ENCODE data around the gene ITGB8.

DNA sequence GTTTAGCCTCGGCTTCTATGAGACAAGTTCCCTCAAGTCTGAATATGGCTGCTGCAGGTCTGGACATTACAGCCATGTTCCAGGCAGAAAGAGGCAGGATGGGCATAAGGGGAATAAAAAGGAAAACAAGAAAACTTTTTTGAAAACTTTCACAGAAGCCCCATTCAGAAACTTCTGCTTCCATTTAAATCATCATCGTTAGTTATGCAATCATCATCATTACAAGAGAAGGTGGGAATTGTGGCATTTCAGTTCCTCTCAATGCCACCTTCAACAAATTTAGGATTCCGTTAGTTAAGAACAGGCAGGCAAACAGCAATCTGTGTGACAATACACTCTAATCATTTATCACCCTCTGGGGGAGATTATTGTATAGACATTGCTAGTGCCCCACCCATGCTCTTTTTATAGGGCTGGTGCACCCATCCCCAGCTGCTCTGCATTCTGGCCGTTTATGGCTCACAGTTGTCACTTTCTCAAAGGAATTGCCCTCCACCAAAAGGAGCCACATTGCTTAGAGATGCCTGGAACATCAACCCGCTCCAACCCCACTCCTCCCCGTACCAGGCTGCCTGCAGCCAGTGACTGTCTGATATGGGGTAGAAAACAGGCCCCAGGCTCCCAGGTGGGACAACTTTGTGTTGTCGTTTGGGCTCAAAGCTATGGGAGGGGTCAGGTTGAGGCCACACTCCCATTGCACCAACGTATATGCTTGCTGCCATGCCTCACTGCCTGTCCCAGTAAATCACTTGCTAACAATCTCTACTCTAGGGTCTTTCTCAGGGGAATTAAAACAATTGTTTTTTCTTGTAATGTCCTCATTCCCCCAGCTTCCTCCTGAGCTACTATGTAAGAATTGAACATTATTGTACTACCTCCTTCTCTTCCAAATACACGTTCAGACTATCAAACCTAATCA, 24.2 kb downstream of the ITGB8 start:
- TF ChIP-seq EZH2 (IDR thresholded peaks at IDR 0.05; ENCODE audit: borderline replicate concordance, low read depth, low read length, severe bottlenecking) = no peak
- TF ChIP-seq, protein P1, sequence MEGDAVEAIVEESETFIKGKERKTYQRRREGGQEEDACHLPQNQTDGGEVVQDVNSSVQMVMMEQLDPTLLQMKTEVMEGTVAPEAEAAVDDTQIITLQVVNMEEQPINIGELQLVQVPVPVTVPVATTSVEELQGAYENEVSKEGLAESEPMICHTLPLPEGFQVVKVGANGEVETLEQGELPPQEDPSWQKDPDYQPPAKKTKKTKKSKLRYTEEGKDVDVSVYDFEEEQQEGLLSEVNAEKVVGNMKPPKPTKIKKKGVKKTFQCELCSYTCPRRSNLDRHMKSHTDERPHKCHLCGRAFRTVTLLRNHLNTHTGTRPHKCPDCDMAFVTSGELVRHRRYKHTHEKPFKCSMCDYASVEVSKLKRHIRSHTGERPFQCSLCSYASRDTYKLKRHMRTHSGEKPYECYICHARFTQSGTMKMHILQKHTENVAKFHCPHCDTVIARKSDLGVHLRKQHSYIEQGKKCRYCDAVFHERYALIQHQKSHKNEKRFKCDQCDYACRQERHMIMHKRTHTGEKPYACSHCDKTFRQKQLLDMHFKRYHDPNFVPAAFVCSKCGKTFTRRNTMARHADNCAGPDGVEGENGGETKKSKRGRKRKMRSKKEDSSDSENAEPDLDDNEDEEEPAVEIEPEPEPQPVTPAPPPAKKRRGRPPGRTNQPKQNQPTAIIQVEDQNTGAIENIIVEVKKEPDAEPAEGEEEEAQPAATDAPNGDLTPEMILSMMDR (IDR thresholded peaks at IDR 0.05; ENCODE audit: borderline replicate concordance, extremely low read depth, low read length, poor library complexity, severe bottlenecking) = no peak

Measured in DND-41 (cell line).